Fibroblast of lung (primary cell): ENCODE data around the gene EYS. TPM values are rescaled to one million over a fixed set of nuclear protein-coding genes. Genes with fewer than 3 reads are reported as not detected.

Experiments
- DNase-seq, 2 donors: peaks; one replicate each; pipeline versions ENCODE4 v3.0.0 to v3.0.0-alpha.2; 2010; ENCODE audit warnings: low read depth in 2 of 2
- H2AFZ ChIP-seq: 2 replicates; pipeline ENCODE4 v1.5.1; 2012; ENCODE audit warnings: low read length, control low read depth, inconsistent platforms
- H3K27ac ChIP-seq: 2 replicates; pipeline ENCODE4 v1.5.1; 2011; ENCODE audit warnings: low read length, control low read depth; ENCODE audit not compliant: insufficient read depth
- H3K27me3 ChIP-seq: 2 replicates; pipeline ENCODE4 v1.5.1; 2011; ENCODE audit warnings: mild to moderate bottlenecking, low read length; ENCODE audit not compliant: control insufficient read depth, insufficient read depth
- H3K36me3 ChIP-seq: 2 replicates; pipeline ENCODE4 v1.5.1; 2011; ENCODE audit warnings: low read length; ENCODE audit not compliant: control insufficient read depth, insufficient read depth
- H3K4me1 ChIP-seq: 2 replicates; pipeline ENCODE4 v1.5.1; 2011; ENCODE audit warnings: low read length; ENCODE audit not compliant: control insufficient read depth, insufficient read depth; ENCODE audit errors: extremely low read depth
- H3K4me2 ChIP-seq: 2 replicates; pipeline ENCODE4 v1.5.1; 2011; ENCODE audit warnings: low read length, control low read depth; ENCODE audit not compliant: insufficient read depth; ENCODE audit errors: extremely low read depth
- H3K4me3 ChIP-seq, 4 experiments: fragments of 200-600 bp in 1 of 4; sonication (generic) in 1 of 4; replicated peaks in 1 of 4; 2 replicates each; pipeline ENCODE4 v1.5.1; 2011 to 2016; ENCODE audit warnings: low read length in 4 of 4, low read depth in 3 of 4, mild to moderate bottlenecking in 3 of 4, control low read depth in 2 of 4, inconsistent platforms in 1 of 4, mixed read lengths in 1 of 4; ENCODE audit not compliant: insufficient read depth in 1 of 4; ENCODE audit errors: control extremely low read depth in 1 of 4
- H3K79me2 ChIP-seq: 2 replicates; pipeline ENCODE4 v1.5.1; 2012; ENCODE audit warnings: mild to moderate bottlenecking, low read length, inconsistent platforms; ENCODE audit not compliant: control insufficient read depth, insufficient read depth
- H3K9ac ChIP-seq: 2 replicates; pipeline ENCODE4 v1.5.1; 2011; ENCODE audit warnings: mild to moderate bottlenecking, low read length, control low read depth; ENCODE audit not compliant: insufficient read depth
- H3K9me3 ChIP-seq: 2 replicates; pipeline ENCODE4 v1.5.1; 2012; ENCODE audit warnings: low read depth, low read length; ENCODE audit not compliant: control insufficient read depth, insufficient read depth
- H4K20me1 ChIP-seq: 2 replicates; pipeline ENCODE4 v1.5.1; 2011; ENCODE audit warnings: low read length; ENCODE audit not compliant: control insufficient read depth, insufficient read depth; ENCODE audit errors: extremely low read depth
- EZH2 ChIP-seq: IDR thresholded peaks from 2 replicates; pipeline ENCODE4 v1.5.1; 2012; ENCODE audit warnings: low read length, control low read depth, mild to moderate bottlenecking; ENCODE audit errors: missing control alignments
- polyA plus RNA-seq, 2 donors: library from polyadenylated mRNA; depleted of rRNA in 1 of 2; stranded (reverse) in 1 of 2; unstranded in 1 of 2; fragments of >200 nt; gene quantifications; 2 replicates each; pipeline ENCODE4 v1.2.1, GENCODE V29; 2011 to 2012; ENCODE audit warnings: missing spikeins in 1 of 2
- total RNA-seq: library from RNA; depleted of rRNA; stranded (reverse); fragments of >200 nt; gene quantifications from 2 replicates; pipeline ENCODE4 v1.2.1, GENCODE V29; 2014
- TF ChIP-seq, protein P1 (sequence below), 2 donors: IDR thresholded peaks in 1 of 2; conservative IDR thresholded peaks in 1 of 2; 1 replicate in 1 of 2; 2 replicates in 1 of 2; pipeline ENCODE4 v1.5.1; 2011 to 2012; ENCODE audit warnings: low read length in 2 of 2, control low read depth in 1 of 2, inconsistent platforms in 1 of 2, low read depth in 1 of 2, mild to moderate bottlenecking in 1 of 2

EYS gene
- total and polyA plus RNA-seq, 2 donors (not counting 1 experiment from before 2014, with no cell fraction given) = under 0.01 TPM; not detected in 1

DNA sequence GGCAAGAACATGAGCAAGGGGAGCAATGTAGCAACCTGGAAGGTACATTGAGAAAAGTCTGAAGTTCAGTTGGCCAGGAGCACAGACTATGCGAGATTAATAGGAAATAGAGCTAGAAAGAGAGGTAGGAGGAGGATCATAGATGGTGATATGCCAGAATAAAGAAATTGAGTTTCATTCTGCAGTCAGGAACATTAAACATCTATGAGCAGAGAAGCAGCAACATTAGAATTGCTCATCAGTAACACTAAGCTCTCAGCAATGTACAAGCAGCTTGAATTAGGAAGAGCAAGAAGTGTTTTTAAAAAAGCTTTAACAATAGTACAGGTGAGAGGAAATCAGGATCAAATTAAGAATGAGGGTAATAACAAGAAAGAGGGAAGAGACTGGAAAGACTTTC, 1603.5 kb downstream of the EYS start:
- Histone ChIP-seq H3K9me3 (no peaks in the 10 kb centered on the region), H3K27me3 (no peaks in the 10 kb centered on the region), H3K4me1 (no peaks in the 10 kb centered on the region), H3K4me2 (no peak overlapping the region), H3K79me2 (no peaks in the 10 kb centered on the region), H3K36me3 (no peaks in the 10 kb centered on the region), H3K9ac (no peak overlapping the region), H2AFZ (no peak overlapping the region), H3K4me3 (no peak overlapping the region), H4K20me1 (no peaks in the 10 kb centered on the region), H3K27ac (no peak overlapping the region)
- TF ChIP-seq, protein P1, sequence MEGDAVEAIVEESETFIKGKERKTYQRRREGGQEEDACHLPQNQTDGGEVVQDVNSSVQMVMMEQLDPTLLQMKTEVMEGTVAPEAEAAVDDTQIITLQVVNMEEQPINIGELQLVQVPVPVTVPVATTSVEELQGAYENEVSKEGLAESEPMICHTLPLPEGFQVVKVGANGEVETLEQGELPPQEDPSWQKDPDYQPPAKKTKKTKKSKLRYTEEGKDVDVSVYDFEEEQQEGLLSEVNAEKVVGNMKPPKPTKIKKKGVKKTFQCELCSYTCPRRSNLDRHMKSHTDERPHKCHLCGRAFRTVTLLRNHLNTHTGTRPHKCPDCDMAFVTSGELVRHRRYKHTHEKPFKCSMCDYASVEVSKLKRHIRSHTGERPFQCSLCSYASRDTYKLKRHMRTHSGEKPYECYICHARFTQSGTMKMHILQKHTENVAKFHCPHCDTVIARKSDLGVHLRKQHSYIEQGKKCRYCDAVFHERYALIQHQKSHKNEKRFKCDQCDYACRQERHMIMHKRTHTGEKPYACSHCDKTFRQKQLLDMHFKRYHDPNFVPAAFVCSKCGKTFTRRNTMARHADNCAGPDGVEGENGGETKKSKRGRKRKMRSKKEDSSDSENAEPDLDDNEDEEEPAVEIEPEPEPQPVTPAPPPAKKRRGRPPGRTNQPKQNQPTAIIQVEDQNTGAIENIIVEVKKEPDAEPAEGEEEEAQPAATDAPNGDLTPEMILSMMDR (conservative IDR thresholded peaks at IDR 0.05 in 1 of 2, IDR thresholded peaks at IDR 0.05 in 1 of 2; ENCODE audit: low read depth in 1 of 2, low read length in 2 of 2) = no peak
- no peak for TF ChIP-seq EZH2
- no peak for DNase-seq

DNA sequence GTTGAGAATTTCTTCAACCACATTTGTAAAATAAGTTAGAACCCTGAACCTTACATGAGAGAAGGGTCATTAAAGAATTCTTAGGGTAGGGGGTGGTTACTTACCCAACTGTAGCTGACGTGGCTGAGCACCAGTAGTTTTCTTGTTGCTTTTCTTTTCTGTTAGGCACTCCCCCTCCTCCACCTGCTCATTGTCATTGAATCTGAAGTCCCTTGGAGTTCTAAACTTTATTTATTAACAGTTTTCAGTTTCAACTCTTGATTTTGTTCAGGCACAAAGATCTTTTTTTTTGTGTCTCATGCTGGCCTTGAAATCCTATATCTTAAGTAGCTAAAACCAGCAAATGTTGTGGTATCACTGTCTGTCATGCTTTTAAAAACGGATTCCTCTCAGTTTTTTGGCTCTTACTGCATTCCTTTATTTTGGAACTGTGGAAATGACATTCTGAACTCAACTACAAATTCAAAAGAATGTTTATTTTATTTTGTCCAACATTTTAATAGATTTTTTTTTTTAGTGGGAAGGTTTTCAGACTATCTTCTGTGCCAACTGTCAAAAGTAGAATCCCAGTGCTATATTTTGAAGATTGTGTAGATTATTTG, 1606.2 kb downstream of the EYS start:
- no peaks in the 10 kb centered on the region for H3K9me3 ChIP-seq
- no peak overlapping the region for H3K27ac ChIP-seq
- H3K4me3 ChIP-seq = no peak overlapping the region
- H3K36me3 ChIP-seq = no peaks in the 10 kb centered on the region
- DNase-seq = no peak
- H3K27me3 ChIP-seq = no peaks in the 10 kb centered on the region
- no peaks in the 10 kb centered on the region for H3K4me1 ChIP-seq
- H3K9ac ChIP-seq = no peak overlapping the region
- TF ChIP-seq EZH2 = no peak
- TF ChIP-seq, protein P1 (conservative IDR thresholded peaks at IDR 0.05 in 1 of 2, IDR thresholded peaks at IDR 0.05 in 1 of 2; ENCODE audit: low read depth in 1 of 2, low read length in 2 of 2) = no peak
- no peaks in the 10 kb centered on the region for H3K79me2 ChIP-seq
- H2AFZ ChIP-seq = no peak overlapping the region
- H4K20me1 ChIP-seq = no peaks in the 10 kb centered on the region
- no peak overlapping the region for H3K4me2 ChIP-seq

DNA sequence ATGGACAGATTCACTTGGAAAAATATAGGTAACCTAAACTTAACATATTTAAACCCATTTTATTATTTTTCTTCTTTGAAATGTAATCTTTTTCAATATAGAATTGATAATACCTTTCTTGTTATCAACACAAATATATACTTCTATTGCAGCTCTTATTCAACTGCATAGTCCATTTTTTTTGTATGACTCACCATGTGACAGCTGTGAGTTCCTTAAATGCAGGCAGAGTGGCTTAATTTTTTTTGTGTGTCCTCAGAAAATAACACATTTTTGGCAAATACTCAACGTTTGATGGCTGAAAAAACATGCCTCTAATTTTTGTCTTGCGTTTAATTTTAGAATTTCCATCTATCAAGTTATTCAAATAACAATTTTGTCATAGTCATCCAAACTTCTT, 1616.7 kb downstream of the EYS start:
- no peak overlapping the region for H3K4me3 ChIP-seq
- no peak overlapping the region for H3K27ac ChIP-seq
- no peaks in the 10 kb centered on the region for H3K36me3 ChIP-seq
- no peak for TF ChIP-seq EZH2
- TF ChIP-seq, protein P1 (conservative IDR thresholded peaks at IDR 0.05 in 1 of 2, IDR thresholded peaks at IDR 0.05 in 1 of 2; ENCODE audit: low read depth in 1 of 2, low read length in 2 of 2) = no peak
- peak in 1 of 2 donors; percentile 29 for DNase-seq
- H3K9me3 ChIP-seq = no peaks in the 10 kb centered on the region
- no peak overlapping the region for H2AFZ ChIP-seq
- H3K4me2 ChIP-seq = no peak overlapping the region
- H3K4me1 ChIP-seq = no peaks in the 10 kb centered on the region
- H3K9ac ChIP-seq = no peak overlapping the region
- no peaks in the 10 kb centered on the region for H3K27me3 ChIP-seq
- no peaks in the 10 kb centered on the region for H3K79me2 ChIP-seq
- H4K20me1 ChIP-seq = no peaks in the 10 kb centered on the region
